NCI-H2196 (cell line): ENCODE measurements around the gene AXIN2.
A peak's percentile ranks its signal among the peaks of the same experiment; 100 is the strongest.

ENCODE experiments used
- DNase-seq: peaks from one replicate; lab custom pipeline; 2025; ENCODE audit not compliant: unreplicated experiment; lab: John Stamatoyannopoulos, UW

Gene AXIN2

GRCh38 chr17:65583921-65584603, 22.6 kb upstream of the AXIN2 start:
- no peak for DNase-seq

DNA sequence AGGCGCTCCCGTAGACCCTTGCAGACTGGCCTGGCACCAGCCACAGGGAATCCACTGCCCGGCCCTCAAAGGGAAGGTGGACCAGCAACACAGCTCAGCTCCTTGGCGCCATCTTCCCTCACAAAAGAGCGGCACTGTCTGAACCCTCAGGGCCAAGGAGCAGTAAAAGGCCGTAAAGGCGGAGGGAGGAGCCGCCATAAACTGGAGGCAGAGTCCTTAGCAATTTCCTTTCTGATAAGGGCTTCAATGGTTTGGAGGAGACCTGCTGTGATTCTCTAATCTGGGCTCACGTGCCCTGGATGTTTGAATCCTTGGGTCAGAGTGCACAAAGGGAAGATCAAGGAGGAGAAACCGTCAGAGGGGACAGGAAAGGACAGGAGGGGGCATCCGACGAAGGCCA, 15.5 kb upstream of the AXIN2 start:
- DNase-seq = no peak

GRCh38 chr17:65573282-65573602, 11.8 kb upstream of the AXIN2 start:
- DNase-seq = no peak

DNA sequence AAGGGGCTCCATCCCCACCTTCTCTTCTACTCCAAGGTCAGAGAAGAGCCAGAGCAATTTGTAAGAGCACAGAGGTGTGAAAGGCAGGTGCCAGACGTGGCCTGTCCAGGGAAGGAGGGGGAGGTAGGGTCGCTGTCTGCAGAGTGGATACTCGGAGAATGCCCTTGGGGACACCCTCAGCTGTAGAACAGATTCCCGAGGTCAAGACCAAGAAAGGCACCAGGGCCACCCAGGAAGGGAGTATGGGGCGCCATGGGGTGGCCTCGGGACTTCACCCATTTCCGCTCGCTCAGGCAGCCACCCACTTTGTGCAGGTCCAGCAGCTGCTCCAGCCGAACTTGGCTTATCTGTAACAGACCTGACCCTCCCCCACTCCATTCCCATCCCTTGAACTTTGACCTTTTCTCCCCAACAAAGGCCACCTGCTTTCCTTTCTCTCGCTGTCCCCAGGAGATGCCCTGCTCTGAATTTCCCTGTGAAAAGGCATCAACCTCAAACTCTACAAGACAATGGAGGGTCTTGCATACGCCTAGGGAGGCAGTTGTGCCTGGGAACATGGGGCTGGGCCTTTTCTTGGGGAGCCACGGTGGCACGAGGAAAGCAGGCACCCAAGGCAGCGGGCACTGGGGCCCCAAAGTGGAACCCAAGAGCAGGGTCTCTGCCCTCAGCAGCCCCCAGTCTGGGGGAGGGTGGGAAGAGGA, 11.3 kb upstream of the AXIN2 start:
- DNase-seq = no peak

DNA sequence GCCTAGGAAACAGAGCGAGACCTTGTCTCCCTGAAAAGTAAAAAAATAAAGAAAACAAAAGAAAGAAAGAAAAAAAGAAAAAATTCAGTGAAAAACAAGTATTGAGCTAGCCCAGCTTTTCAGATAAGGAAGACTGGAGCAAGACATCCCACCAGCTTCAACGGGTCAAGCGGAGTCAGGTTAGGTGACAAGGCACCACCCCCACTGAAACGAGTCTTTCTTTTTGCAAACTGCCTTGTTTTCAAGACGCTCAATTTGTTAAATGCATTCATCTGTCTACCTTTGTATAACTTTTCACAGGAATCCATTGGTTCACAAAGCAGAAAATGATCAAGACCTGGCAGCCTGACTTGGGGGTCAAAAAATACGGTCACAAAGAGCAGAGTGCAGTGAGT, 10.7 kb upstream of the AXIN2 start:
- no peak for DNase-seq

DNA sequence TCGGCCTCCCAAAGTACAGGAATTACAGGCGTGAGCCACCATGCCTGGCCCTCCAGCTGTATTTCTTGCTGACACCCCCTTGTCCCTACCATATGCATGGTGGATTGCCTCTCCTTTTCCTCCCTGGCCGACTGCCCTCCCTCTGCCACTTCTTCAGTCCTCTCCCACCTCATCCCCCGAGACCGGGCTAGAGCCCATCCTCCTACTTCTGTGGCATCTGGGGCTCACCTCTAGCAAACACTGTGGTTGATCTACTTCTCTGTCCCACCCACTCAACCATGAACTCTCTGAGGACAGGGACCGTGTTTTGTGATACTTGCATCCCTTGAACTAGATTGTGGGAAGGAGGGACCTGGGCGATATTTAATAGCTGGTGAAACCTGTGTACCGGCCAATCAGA, 7.5 kb upstream of the AXIN2 start:
- no peak for DNase-seq

GRCh38 chr17:65567566-65567965, 6.1 kb upstream of the AXIN2 start:
- DNase-seq = no peak

DNA sequence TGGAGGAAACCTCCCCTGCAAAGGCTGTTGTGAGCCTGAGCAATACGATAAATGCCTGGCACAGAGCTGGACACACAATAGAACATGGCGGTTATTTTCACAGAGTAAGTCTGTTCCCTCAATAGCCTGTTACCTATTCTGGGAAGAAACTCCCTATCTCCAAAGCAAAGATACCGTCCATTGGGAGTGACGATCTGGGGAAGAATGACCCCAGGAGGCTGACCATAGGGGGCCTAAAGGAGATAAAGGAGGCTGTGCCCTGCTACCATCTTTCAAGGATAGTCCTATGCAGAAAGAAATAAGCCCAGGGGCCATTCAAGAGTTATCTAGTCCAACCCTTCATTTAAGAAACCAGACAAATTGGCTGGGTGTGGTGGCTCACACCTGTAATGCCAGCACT, 4.1 kb upstream of the AXIN2 start:
- no peak for DNase-seq

DNA sequence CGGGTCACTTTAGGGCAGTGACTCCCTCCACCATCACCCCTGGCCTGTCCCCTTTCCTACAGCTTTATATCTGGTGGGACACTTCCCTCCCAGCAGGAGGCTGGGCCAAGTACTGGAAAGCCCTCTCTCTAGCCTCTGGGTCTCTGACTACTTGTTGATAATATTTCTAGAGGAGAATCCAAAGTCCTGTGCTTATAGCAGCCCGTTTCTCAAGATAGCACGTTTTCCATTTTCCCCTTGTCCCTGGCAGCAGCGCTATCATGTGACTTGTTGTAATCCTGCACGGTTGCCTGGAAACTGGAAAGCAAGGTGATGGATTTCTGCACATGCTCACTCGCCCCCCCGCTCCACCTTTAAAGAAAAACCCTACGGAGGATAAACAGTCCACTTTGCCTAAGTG, 3.3 kb upstream of the AXIN2 start:
- DNase-seq = peak; percentile 83

GRCh38 chr17:65562206-65562531, 721 bp upstream of the AXIN2 start:
- no peak for DNase-seq

DNA sequence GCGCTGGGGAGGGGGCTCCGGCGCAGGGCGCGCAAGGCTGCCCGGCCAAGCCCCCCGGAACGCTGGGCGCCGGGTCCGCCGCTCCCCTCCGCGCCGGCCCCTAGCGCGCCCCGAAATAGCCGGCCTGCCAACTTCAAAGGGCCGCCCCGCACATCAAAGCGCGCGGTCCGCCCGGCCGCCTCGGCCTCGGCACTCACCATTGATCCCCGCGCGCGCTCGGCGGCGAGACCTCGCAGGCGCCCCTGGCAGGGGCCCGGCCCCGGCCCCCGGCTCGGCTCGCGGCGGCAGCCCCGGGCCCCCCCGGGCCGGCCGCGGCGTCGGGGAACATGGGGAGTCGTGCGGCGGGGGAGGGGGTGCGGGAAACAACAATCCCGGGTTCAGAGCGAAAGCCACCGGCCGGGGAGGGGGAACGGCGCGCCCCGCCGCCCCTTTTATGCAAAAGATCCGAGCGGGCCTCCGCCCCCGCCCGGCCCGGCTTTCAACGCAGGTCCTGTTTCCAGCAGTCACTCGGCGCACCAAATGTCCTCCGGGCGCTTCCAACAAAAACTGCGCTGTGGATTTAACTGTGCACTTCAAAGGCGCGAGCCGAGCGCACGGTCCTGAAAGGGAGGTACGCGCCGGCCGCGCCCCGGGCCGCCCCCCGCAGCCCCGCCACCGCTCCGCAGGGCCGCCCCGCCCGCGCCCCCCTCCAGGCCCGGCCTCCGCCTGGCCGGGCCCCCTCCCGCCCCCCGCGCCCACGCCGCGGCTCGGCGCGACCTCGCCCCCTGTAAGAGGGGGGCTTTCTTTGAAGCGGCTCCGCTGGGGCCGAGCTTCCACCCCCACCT, 608 bp downstream of the AXIN2 start:
- peak; percentile 53 for DNase-seq

GRCh38 chr17:65559804-65560627, 1.4 kb downstream of the AXIN2 start:
- DNase-seq = no peak

- DNase-seq = no peak
Observed at GRCh38 chr17:65559461-65559803, 2.0 kb downstream of the AXIN2 start.

- DNase-seq = no peak
Observed at GRCh38 chr17:65558683-65559460, 2.6 kb downstream of the AXIN2 start.

GRCh38 chr17:65558311-65558682, 3.2 kb downstream of the AXIN2 start:
- no peak for DNase-seq

DNA sequence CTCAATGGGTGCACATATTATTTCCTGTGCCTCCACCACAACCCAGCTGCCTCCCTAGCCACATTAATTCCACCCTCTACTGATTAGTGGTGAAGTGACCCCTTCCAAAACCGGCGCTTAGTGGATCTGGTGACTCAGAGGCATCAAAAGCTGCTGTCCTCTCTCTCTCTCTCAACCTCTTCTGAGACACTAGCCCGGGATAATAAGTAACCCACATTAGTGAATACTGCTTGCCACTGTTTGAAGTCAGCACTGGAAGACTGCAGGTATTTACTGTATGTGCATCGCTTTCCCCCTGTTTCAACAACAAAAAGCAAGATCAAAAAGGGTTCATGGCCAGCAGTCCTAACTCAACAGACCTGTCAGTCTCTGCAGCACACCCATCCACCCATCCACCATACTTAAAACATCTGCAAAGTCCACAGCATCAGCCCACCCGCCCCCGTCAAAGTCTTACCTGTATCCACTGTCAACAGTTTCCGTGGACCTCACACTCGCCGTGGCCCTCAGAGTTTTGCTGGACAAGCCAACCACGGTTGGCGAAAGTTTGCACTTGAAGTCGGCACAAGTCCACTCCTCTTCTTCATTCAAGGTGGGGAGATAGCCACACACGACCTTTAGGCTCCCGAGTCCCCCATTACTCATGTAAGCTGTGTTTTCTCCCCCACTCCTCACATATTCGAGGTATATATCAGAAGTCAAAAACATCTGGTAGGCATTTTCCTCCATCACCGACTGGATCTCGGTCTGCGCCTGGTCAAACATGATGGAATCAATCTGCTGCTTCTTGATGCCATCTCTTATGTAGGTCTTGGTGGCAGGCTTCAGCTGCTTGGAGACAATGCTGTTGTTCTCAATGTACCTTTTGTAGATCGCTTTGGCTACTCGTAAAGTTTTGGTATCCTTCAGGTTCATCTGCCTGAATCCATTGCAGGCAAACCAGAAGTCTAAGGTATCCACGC, 3.8 kb downstream of the AXIN2 start:
- DNase-seq = no peak

- no peak for DNase-seq
Observed at GRCh38 chr17:65556910-65557348, 4.5 kb downstream of the AXIN2 start.

- peak; percentile 72 for DNase-seq
Observed at GRCh38 chr17:65556014-65556909, 5.2 kb downstream of the AXIN2 start.
